Suprapubic skin (tissue), 4 donors: ENCODE results near the gene KRTAP5-1.

Source experiments
- CTCF ChIP-seq, 2 donors: fragments of 200-600 bp in 1 of 2; fragments of 450-650 bp in 1 of 2; sonication (generic) in 1 of 2; IDR thresholded peaks; one replicate each; pipeline ENCODE4 v1.5.1; 2016 to 2019; ENCODE audit warnings: antibody characterized with exemption in 2 of 2, mild to moderate bottlenecking in 1 of 2, moderate library complexity in 1 of 2
- EP300 ChIP-seq: sonication (generic); formaldehyde crosslinking; IDR thresholded peaks from one replicate; pipeline ENCODE4 v1.6.1; 2017; ENCODE audit warnings: antibody characterized with exemption
- POLR2AphosphoS5 ChIP-seq, 3 donors: sonication (generic); formaldehyde crosslinking; IDR thresholded peaks; one replicate each; pipeline ENCODE4 v1.6.1; 2017; ENCODE audit warnings: antibody characterized with exemption in 3 of 3

GRCh38 chr11:1581976-1582375 lies 3.1 kb downstream of the KRTAP5-1 start:
- TF ChIP-seq POLR2AphosphoS5 (IDR thresholded peaks at IDR 0.05) (no peak), CTCF (IDR thresholded peaks at IDR 0.05) (no peak), EP300 (no peak)
